GM23248 (cell line): ENCODE measurements around the gene EME1. TPM values are rescaled to one million over a fixed set of nuclear protein-coding genes. Genes with fewer than 3 reads are reported as not detected.

Experiments used
- DNase-seq: peaks from one replicate; pipeline ENCODE4 v3.0.0-alpha.2; 2015
- H2AFZ ChIP-seq: fragments of 200-600 bp; sonication (generic); 2 replicates; pipeline ENCODE4 v1.6.1; 2016; ENCODE audit warnings: antibody characterized with exemption
- H3F3A ChIP-seq: fragments of 200-600 bp; sonication (generic); 2 replicates; pipeline ENCODE4 v1.6.1; 2016; ENCODE audit warnings: mild to moderate bottlenecking, antibody characterized with exemption, mixed run types; ENCODE audit not compliant: insufficient read depth
- H3K27ac ChIP-seq: fragments of 200-600 bp; sonication (generic); 2 replicates; pipeline ENCODE4 v1.5.1; 2016; ENCODE audit warnings: mild to moderate bottlenecking
- H3K27me3 ChIP-seq: fragments of 200-600 bp; sonication (generic); replicated peaks from 2 replicates; pipeline ENCODE4 v1.6.1; 2016; ENCODE audit warnings: mild to moderate bottlenecking; ENCODE audit not compliant: insufficient read depth
- H3K36me3 ChIP-seq: fragments of 200-600 bp; sonication (generic); 2 replicates; pipeline ENCODE4 v1.6.1; 2016; ENCODE audit warnings: low read depth, mild to moderate bottlenecking
- H3K4me1 ChIP-seq: fragments of 200-600 bp; sonication (generic); 2 replicates; pipeline ENCODE4 v1.6.1; 2016; ENCODE audit warnings: mild to moderate bottlenecking; ENCODE audit not compliant: insufficient read depth
- H3K4me2 ChIP-seq: fragments of 200-600 bp; sonication (generic); one replicate; pipeline ENCODE4 v1.6.1; 2016; ENCODE audit warnings: mild to moderate bottlenecking; ENCODE audit not compliant: unreplicated experiment
- H3K4me3 ChIP-seq: fragments of 200-600 bp; sonication (generic); 2 replicates; pipeline ENCODE4 v1.5.1; 2016; ENCODE audit warnings: mild to moderate bottlenecking
- H3K79me2 ChIP-seq: fragments of 200-600 bp; sonication (generic); 2 replicates; pipeline ENCODE4 v1.6.1; 2016; ENCODE audit warnings: mild to moderate bottlenecking; ENCODE audit not compliant: insufficient read depth
- H3K9ac ChIP-seq: fragments of 200-600 bp; sonication (generic); 2 replicates; pipeline ENCODE4 v1.6.1; 2016; ENCODE audit warnings: mild to moderate bottlenecking
- H3K9me2 ChIP-seq: fragments of 200-600 bp; sonication (generic); 2 replicates; pipeline ENCODE4 v1.6.1; 2016; ENCODE audit warnings: mixed run types, mild to moderate bottlenecking, moderate library complexity; ENCODE audit not compliant: insufficient read depth
- H3K9me3 ChIP-seq: fragments of 200-600 bp; sonication (generic); one replicate; pipeline ENCODE4 v1.6.1; 2017; ENCODE audit warnings: low read depth
- H4K20me1 ChIP-seq: fragments of 200-600 bp; sonication (generic); 2 replicates; pipeline ENCODE4 v1.6.0; 2016; ENCODE audit not compliant: insufficient read depth
- EZH2 ChIP-seq: fragments of 200-600 bp; sonication (generic); IDR thresholded peaks from 2 replicates; pipeline ENCODE4 v1.6.1; 2018; ENCODE audit warnings: antibody characterized with exemption, mild to moderate bottlenecking; ENCODE audit not compliant: insufficient read depth, poor library complexity, severe bottlenecking
- EZH2phosphoT487 ChIP-seq: fragments of 200-600 bp; sonication (generic); IDR thresholded peaks from 2 replicates; pipeline ENCODE4 v1.6.1; 2018; ENCODE audit warnings: antibody characterized with exemption, moderate library complexity, mild to moderate bottlenecking, low read depth; ENCODE audit not compliant: insufficient read depth
- WGBS, 2 experiments: methylation state at CpG; one replicate each; pipeline ENCODE4 v1.1.6; 2015 to 2017; ENCODE audit warnings: low lambda C conversion rate in 2 of 2, low coverage in 1 of 2; ENCODE audit errors: missing lambda C conversion rate in 2 of 2; 5-methylcytosine and 5-hydroxymethylcytosine counted together
- in situ Hi-C: fragments of 300-500 bp; cut with MboI; formaldehyde crosslinking; loops from 2 replicates; pipeline ENCODE4 v1.15.0; 2020
- polyA plus RNA-seq: library from polyadenylated mRNA; unstranded; fragments of >200 nt; fragmentation: Nextera tagmentation; extraction: Ambion mirVana; gene quantifications from 2 replicates; pipeline ENCODE4 v1.2.1, GENCODE V29; 2016
- total RNA-seq: library from RNA; depleted of rRNA; stranded (reverse); fragments of >200 nt; shearing (Covaris generic); gene quantifications from 2 replicates; pipeline ENCODE4 v1.2.3, GENCODE V29; 2014

Gene EME1
- total and polyA plus RNA-seq, 2 experiments from 2014 or later: 4.1 to 4.3 TPM

- Histone ChIP-seq H2AFZ (no peak overlapping the region), H3K27ac (no peak overlapping the region), H3K9me2 (no peaks in the 10 kb centered on the region), H3K4me2 (no peak overlapping the region), H3K4me1 (peaks cover 5% of the 10 kb centered on the region; the same call in 1 of the 2 replicates), H3K79me2 (no peaks in the 10 kb centered on the region), H3K36me3 (peaks cover 4% of the 10 kb centered on the region; the same call in 1 of the 2 replicates), H3K4me3 (no peak overlapping the region), H3F3A (peaks cover 17% of the 10 kb centered on the region; the same call in 1 of the 2 replicates), H3K27me3 (no peaks in the 10 kb centered on the region), H4K20me1 (no peaks in the 10 kb centered on the region), H3K9me3 (no peaks in the 10 kb centered on the region), H3K9ac (no peak overlapping the region)
- peak; percentile 38 for DNase-seq
- 21 to 27% methylated on average over 8 of the region's 8 CpGs for WGBS, 2 experiments
- no peak for TF ChIP-seq EZH2
- no peak for TF ChIP-seq EZH2phosphoT487
- in situ Hi-C loops: no loop called here
Measured at GRCh38 chr17:50363217-50364060, 9.6 kb upstream of the EME1 start.

- WGBS, 2 experiments: 45 to 54% methylated on average over 4 of the region's 4 CpGs
- no peaks in the 10 kb centered on the region for H4K20me1 ChIP-seq
- TF ChIP-seq EZH2 (no peak), EZH2phosphoT487 (no peak)
- no peak overlapping the region for H2AFZ ChIP-seq
- H3K36me3 ChIP-seq: peaks cover 7% of the 10 kb centered on the region
- in situ Hi-C loops: no loop called here
- no peaks in the 10 kb centered on the region for H3K79me2 ChIP-seq
- H3K9me2 ChIP-seq: no peaks in the 10 kb centered on the region
- DNase-seq: no peak
- H3K4me2 ChIP-seq: no peak overlapping the region
- no peak overlapping the region for H3K9ac ChIP-seq
- no peak overlapping the region for H3K4me3 ChIP-seq
- no peaks in the 10 kb centered on the region for H3K9me3 ChIP-seq
- no peak overlapping the region for H3K27ac ChIP-seq
- H3F3A ChIP-seq: 0 out of 2 replicates have a peak, but pooled peaks cover 12% of the 10 kb centered on the region
- H3K4me1 ChIP-seq: peaks cover 5% of the 10 kb centered on the region; the same call in 1 of the 2 replicates
- H3K27me3 ChIP-seq: no peaks in the 10 kb centered on the region
Measured at GRCh38 chr17:50364061-50364458, 9.0 kb upstream of the EME1 start.

GRCh38 chr17:50364715-50365114, 8.3 kb upstream of the EME1 start:
- Histone ChIP-seq H3K27ac (no peak overlapping the region), H3F3A (0 out of 2 replicates have a peak, but pooled peaks cover 12% of the 10 kb centered on the region), H2AFZ (no peak overlapping the region), H3K9me2 (no peaks in the 10 kb centered on the region), H3K4me2 (no peak overlapping the region), H3K27me3 (no peaks in the 10 kb centered on the region), H4K20me1 (no peaks in the 10 kb centered on the region), H3K4me3 (no peak overlapping the region), H3K79me2 (no peaks in the 10 kb centered on the region), H3K4me1 (peaks cover 5% of the 10 kb centered on the region; the same call in 1 of the 2 replicates), H3K9me3 (no peaks in the 10 kb centered on the region), H3K36me3 (peaks cover 14% of the 10 kb centered on the region), H3K9ac (no peak overlapping the region)
- TF ChIP-seq EZH2 (no peak), EZH2phosphoT487 (no peak)
- DNase-seq: peak; percentile 77
- WGBS, 2 experiments: 73 to 83% methylated on average over 8 to 9 of the region's 9 CpGs
- in situ Hi-C loops: no loop called here

- Histone ChIP-seq H3K4me2 (no peak overlapping the region), H3K9ac (no peak overlapping the region), H2AFZ (no peak overlapping the region), H3F3A (0 out of 2 replicates have a peak, but pooled peaks cover 12% of the 10 kb centered on the region), H4K20me1 (no peaks in the 10 kb centered on the region), H3K27me3 (no peaks in the 10 kb centered on the region), H3K9me2 (no peaks in the 10 kb centered on the region), H3K9me3 (no peaks in the 10 kb centered on the region), H3K36me3 (peaks cover 18% of the 10 kb centered on the region), H3K79me2 (peaks cover under 1% of the 10 kb centered on the region; the same call in 1 of the 2 replicates), H3K4me3 (no peak overlapping the region), H3K4me1 (peaks cover 5% of the 10 kb centered on the region; the same call in 1 of the 2 replicates), H3K27ac (no peak overlapping the region)
- TF ChIP-seq EZH2phosphoT487: no peak
- TF ChIP-seq EZH2: no peak
- in situ Hi-C loops: no loop called here
- 57 to 62% methylated on average over 2 of the region's 2 CpGs for WGBS, 2 experiments
- DNase-seq: no peak
Measured at GRCh38 chr17:50365165-50365564, 7.9 kb upstream of the EME1 start.
